Stomach smooth muscle (tissue), 2 donors: ENCODE results near the gene MRPL52.
"Not testable (repeated sequence)": the region's sequence is repeated elsewhere in the genome, so short reads cannot be mapped to it uniquely, and the experiment has no call there.

Source experiments
- H3K27ac ChIP-seq: one replicate; pipeline ENCODE4 v1.7.0; 2013; ENCODE audit warnings: mild to moderate bottlenecking, low read length, inconsistent platforms
- H3K27me3 ChIP-seq, 2 donors: one replicate each; pipeline ENCODE4 v1.7.0; 2013; ENCODE audit warnings: low read length in 2 of 2; ENCODE audit not compliant: insufficient read depth in 2 of 2, control insufficient read depth in 1 of 2
- H3K36me3 ChIP-seq, 2 donors: one replicate each; pipeline ENCODE4 v1.7.0; 2013; ENCODE audit warnings: low read length in 2 of 2; ENCODE audit not compliant: control insufficient read depth in 2 of 2, insufficient read depth in 2 of 2
- H3K4me1 ChIP-seq: one replicate; pipeline ENCODE4 v1.7.0; 2013; ENCODE audit warnings: low read length; ENCODE audit not compliant: control insufficient read depth, insufficient read depth
- H3K4me3 ChIP-seq, 2 donors: one replicate each; pipeline ENCODE4 v1.7.0; 2013; ENCODE audit warnings: low read length in 2 of 2
- H3K9ac ChIP-seq, 2 donors: one replicate each; pipeline ENCODE4 v1.7.0; 2013; ENCODE audit warnings: low read length in 2 of 2, mild to moderate bottlenecking in 1 of 2
- H3K9me3 ChIP-seq, 2 donors: one replicate each; pipeline ENCODE4 v1.7.0; 2013; ENCODE audit warnings: low read length in 2 of 2; ENCODE audit not compliant: control insufficient read depth in 2 of 2
- donor health status: healthy.
- donor health status: Pancreatic carcinoma.

MRPL52 gene

DNA sequence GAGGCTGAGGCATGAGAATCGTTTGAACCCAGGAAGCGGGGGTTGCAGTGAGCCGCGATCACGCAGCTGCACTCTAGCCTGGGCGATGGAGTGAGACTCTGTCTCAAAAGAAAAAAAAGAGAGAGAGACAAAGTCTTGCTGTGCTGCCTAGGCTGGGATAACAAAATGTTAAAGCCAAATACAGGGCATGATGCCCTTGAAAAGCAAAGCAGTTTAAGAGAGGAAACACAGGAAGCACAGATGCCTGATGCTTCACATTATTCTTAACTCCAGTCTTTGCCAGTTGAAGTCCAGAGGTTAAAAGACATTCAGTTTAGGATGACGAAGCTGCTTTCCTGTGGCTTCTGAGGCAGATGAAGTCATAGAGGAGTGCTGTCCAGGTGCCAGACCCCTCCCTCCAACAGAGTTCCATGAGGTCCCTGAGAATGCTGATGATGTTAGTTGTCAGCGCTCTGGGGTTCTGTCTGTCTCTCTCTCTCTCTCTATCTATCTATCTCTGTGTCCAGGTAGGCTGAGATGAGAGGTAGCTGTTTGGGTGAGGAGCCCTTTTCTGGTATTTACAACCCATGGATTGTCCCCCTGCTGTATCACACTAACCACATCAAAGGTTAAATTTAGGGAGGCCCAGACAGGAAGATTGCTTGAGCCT is 4.9 kb upstream of the MRPL52 start:
- Histone ChIP-seq H3K9ac (peak overlapping the region in 1 of 2 donors; percentile 64), H3K4me1 (peaks cover 23% of the 10 kb centered on the region), H3K36me3 (no peaks in the 10 kb centered on the region), H3K27ac (no peak overlapping the region), H3K9me3 (no peaks in the 10 kb centered on the region), H3K27me3 (no peaks in the 10 kb centered on the region), H3K4me3 (no peak overlapping the region)

DNA sequence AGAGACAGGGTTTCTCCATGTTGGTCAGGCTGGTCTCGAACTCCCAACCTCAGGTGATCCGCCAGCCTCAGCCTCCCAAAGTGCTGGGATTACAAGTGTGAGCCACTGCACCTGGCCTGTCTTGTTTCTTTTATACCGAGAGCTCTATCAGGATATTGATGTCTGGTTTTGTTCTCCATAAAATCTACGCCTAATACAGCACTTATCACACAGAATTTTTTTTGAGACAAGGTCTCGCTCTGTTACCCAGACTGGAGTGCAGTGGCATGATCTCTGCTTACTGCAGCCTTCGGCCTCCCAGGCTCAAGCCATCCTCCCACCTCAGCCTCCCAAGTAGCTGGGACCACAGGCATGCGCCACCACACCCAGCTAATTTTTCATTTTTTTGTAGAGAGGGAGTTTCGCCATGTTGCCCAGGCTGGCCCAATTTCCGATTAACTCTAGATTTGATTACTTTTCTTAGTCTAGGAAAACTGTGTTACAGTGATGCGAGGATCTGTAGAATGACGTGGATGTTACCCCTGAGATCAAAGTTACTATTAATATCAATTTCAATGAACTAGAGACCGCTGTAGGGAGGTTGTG is 519 bp upstream of the MRPL52 start:
- peak overlapping the region; percentile 93 to 98 for H3K4me3 ChIP-seq
- not testable (repeated sequence) for H3K9me3 ChIP-seq, H3K27me3 ChIP-seq, H3K4me1 ChIP-seq, H3K36me3 ChIP-seq
- H3K27ac ChIP-seq = peak overlapping the region; percentile 58
- H3K9ac ChIP-seq = peak overlapping the region; percentile 68 to 95

DNA sequence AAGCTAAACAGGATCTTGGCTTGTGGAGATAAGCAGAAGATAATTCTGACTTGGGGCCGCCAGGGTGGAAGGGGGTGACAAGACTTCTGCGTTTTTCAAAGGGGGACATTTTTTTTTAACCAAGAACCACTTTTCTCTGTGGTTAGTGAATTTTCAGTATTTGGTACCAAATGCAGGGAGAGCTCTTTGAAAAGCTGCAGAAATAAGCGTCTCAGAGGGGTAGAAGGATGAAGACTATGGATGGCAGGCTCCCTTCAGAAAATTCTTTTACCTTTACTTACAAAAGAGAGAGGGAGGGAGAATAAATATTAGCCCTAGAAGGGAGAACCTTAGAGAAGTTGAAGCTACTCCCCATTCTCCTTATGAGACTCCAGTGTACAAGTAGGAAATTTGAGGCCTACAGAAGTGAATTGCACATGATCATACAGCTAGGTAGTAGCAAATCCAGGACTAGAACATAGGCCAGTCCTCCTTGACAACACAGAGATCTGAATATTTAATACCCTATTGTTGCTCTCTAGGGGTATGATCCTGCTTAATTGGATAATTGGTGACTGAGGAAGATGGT is 840 bp downstream of the MRPL52 start:
- H3K4me3 ChIP-seq = peak overlapping the region; percentile 93 to 98
- H3K9ac ChIP-seq = peak overlapping the region in 1 of 2 donors; percentile 95
- no peaks in the 10 kb centered on the region for H3K9me3 ChIP-seq
- H3K36me3 ChIP-seq = peaks cover 9 to 10% of the 10 kb centered on the region in 2 donors
- H3K27me3 ChIP-seq = no peaks in the 10 kb centered on the region
- H3K27ac ChIP-seq = no peak overlapping the region
- peaks cover 5% of the 10 kb centered on the region for H3K4me1 ChIP-seq

DNA sequence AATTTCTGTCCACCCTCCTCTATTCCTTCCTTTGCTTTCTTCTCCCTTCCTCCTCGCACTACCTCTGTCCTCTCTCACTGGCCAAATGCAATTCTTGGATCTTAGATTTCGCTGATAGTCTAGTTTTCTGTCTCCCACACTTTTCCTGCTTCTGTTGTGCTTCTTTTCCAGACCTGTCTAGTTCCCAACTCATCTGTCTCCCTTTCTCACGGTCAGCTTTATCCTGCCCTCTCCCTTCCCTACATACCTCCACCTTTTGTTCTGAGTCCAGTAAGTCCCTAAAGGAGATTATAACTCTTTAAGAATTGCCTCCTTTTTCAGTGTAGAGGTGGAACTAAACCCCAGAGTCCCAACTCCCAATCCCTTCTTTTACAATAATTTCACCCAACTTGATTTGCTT is 5.8 kb downstream of the MRPL52 start:
- Histone ChIP-seq H3K9ac (peak overlapping the region in 1 of 2 donors; percentile 93), H3K4me3 (no peak overlapping the region), H3K9me3 (no peaks in the 10 kb centered on the region), H3K27me3 (no peaks in the 10 kb centered on the region), H3K27ac (peak overlapping the region; percentile 95), H3K36me3 (peaks cover 9 to 12% of the 10 kb centered on the region in 2 donors), H3K4me1 (peaks cover 39% of the 10 kb centered on the region)

DNA sequence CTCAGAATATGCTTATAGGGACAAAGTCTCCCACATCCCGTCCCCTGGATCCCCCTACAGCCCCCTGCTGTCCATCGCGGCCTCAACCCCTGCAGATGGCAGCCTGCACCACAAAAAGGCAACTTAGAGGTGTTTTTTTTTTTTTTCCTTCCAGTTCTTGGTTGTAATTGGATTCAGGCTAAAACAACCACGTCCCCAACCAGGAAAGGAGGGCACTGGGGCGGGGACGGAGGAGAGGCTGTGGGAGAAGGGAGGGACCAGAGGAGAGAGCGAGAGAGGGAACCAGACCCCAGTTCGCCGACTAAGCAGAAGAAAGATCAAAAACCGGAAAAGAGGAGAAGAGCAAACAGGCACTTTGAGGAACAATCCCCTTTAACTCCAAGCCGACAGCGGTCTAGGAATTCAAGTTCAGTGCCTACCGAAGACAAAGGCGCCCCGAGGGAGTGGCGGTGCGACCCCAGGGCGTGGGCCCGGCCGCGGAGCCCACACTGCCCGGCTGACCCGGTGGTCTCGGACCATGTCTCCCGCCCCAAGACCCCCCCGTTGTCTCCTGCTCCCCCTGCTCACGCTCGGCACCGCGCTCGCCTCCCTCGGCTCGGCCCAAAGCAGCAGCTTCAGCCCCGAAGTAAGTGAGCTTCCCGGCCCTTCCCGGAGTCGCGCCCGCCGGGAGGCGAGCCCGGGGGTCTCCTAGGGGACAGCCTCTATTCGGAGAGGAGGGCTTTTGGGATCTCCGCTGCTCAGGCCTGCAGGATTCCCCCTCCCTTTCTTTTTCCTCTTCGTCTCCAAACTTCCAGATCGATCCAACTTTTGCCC is 6.8 kb downstream of the MRPL52 start, which contains the start of gene MMP14:
MMP14 (plus strand) TSS at position 285 of the 813 bp plus-strand sequence; CDS start at position 518, 233 bp downstream.
- Histone ChIP-seq H3K27me3 (no peaks in the 10 kb centered on the region), H3K4me1 (peaks cover 47% of the 10 kb centered on the region), H3K36me3 (peaks cover 11 to 12% of the 10 kb centered on the region in 2 donors), H3K27ac (peak within 1 kb of the TSS; percentile 95), H3K4me3 (peak within 1 kb of the TSS; percentile 80 to 91), H3K9me3 (no peaks in the 10 kb centered on the region), H3K9ac (peak within 1 kb of the TSS; percentile 93)

DNA sequence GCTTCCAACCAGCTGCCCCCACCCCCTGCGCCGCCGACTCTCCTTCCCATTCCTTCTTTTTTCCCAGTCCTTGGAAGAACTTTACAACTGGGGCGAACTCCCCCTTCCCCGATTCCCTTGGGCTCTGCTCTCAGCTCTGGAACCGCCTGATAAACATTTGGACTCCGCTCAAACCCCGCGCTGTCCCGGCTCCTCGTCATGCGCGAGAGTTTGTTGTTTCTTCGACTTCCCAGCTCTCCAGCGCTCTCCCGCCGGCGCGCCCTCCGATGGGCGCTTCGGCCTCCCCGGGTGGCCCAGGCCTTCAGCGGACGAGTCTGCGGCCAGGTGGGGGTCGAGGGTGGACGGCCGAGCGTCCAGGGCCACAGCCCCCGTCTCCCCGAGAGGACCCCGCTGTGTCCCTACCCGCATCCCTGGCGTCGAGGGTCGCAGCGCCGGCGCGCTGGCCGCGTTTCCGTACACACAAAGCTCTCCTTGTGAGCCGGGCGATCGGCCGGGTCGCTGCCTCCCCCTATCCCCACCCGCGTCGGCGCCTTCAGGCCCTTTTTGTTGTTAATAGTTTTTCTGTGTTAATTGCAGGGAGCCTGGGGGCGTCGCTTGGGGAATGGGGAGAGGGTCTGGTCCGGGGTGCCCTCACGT is 7.5 kb downstream of the MRPL52 start:
- Histone ChIP-seq H3K36me3 (peaks cover 18 to 20% of the 10 kb centered on the region in 2 donors), H3K27me3 (no peaks in the 10 kb centered on the region), H3K27ac (peak overlapping the region; percentile 95), H3K9me3 (no peaks in the 10 kb centered on the region), H3K4me3 (peak overlapping the region; percentile 80 to 91), H3K4me1 (peaks cover 52% of the 10 kb centered on the region), H3K9ac (peak overlapping the region; percentile 93)

DNA sequence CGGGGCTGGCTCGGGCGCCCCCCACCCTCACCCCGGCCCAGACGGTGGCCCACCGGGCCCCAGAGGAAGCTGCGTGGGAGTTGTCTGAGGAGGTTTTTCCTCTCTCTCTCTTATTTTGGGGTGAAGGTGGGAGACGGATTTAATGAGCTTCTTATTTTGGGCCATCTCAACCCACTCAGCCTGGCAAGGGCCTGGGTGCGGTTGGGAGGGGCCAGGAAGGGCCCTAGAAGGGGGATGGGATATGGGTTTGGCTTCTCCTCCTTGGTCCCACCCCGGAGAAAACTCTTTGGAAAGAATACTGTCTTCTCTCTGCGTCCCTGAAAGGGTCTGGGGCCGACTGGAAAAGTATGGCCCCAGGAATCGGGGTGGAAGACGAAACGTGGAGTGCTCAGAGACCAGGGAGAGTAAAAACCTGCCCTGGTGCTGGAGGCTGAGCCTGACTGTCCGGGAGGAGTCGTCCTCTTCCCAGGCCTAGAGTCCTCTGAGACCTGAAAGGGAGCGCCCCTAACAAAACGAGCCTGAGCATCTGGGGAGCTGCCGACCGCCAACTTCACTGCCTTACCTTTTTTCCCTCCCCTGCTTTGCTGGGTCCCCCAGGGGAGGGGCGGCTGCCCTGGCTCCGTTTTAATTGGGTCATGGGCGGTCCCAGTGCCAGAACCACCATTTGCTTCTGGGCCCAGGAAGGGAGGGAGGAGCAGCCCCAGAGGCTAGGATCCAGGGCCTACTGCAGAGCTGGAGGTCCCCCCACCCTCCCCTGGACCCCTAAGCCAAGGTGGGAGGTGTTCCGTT is 8.3 kb downstream of the MRPL52 start:
- peak overlapping the region; percentile 93 for H3K9ac ChIP-seq
- no peaks in the 10 kb centered on the region for H3K9me3 ChIP-seq
- peak overlapping the region; percentile 80 to 91 for H3K4me3 ChIP-seq
- H3K4me1 ChIP-seq = peaks cover 58% of the 10 kb centered on the region
- peak overlapping the region; percentile 95 for H3K27ac ChIP-seq
- no peaks in the 10 kb centered on the region for H3K27me3 ChIP-seq
- H3K36me3 ChIP-seq = peaks cover 25 to 27% of the 10 kb centered on the region in 2 donors

DNA sequence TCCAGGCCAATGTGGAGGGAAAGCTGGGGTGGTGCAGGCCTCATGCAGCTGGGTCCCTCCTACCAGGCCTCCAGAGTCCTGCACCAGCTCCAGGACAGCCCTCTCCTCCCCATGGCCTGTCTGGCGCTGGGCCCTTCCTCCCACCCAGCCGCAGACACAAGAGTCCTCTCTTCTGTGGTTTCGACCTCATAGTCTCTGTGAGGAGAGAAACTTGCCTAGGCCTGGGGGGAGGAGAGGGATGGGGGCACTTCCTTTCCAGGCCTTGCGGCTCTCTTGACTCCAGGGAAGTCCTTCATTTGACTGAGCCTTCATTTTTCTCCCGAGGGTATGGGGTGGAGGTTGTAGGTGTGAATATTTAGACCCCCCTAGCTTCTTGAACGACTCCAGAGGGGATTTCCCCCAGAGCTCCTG is 8.9 kb downstream of the MRPL52 start:
- H3K4me1 ChIP-seq = peaks cover 60% of the 10 kb centered on the region
- peak overlapping the region; percentile 93 for H3K9ac ChIP-seq

DNA sequence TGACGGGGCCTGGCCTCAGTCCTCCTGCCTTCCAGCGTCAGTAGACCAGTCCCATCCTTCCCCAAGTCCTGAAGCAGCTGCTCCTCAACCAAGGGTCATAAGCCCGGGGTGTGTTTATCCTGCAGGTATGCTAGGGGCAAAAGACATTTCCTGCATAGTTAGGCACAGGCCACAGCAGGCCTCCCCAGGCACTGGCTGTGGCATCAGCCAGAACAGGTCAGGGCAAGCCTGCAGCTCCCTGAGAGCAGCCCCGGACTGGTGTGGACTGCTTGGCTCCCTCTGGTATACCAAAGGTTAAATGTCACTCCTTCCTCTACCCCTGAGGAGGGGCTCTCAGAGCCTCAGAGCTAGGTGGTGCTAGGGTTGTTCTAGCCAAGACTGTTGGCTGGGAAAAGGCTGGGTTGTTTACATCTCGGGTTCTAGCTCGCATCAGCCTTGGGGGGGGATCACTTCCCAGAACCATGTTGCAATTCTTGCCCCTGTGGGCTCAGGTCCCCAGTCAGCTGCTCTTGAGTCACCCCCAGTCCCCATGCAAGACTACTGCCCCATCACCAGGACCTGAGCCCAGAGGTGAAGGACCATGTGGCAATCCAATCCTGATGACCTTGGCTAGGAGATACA is 9.6 kb downstream of the MRPL52 start:
- Histone ChIP-seq H3K4me3 (peak overlapping the region; percentile 80 to 91), H3K9me3 (no peaks in the 10 kb centered on the region), H3K9ac (peak overlapping the region; percentile 93), H3K4me1 (peaks cover 60% of the 10 kb centered on the region), H3K36me3 (peaks cover 29 to 32% of the 10 kb centered on the region in 2 donors), H3K27me3 (no peaks in the 10 kb centered on the region), H3K27ac (peak overlapping the region; percentile 95)

More for the DNA sequence above, 8.9 kb downstream of the MRPL52 start:
- Histone ChIP-seq H3K27ac (peak overlapping the region; percentile 95), H3K36me3 (peaks cover 32% of the 10 kb centered on the region in 2 donors), H3K9me3 (no peaks in the 10 kb centered on the region), H3K4me3 (peak overlapping the region; percentile 80 to 91), H3K27me3 (no peaks in the 10 kb centered on the region)
